Thyroid gland (tissue), 4 donors: ENCODE results near the gene ASTL.

Source experiments
- CTCF ChIP-seq, 6 experiments: fragments of 200-600 bp in 3 of 6; fragments of 450-650 bp in 3 of 6; sonication (generic) in 3 of 6; IDR thresholded peaks; one replicate each; pipeline ENCODE4 v1.5.1; 2016 to 2019; ENCODE audit warnings: antibody characterized with exemption in 6 of 6, mild to moderate bottlenecking in 2 of 6, inconsistent platforms in 1 of 6, moderate library complexity in 1 of 6
- POLR2A ChIP-seq, 2 donors: fragments of 450-650 bp; IDR thresholded peaks; one replicate each; pipeline ENCODE4 v1.6.1; 2017; ENCODE audit warnings: antibody characterized with exemption in 2 of 2, mild to moderate bottlenecking in 2 of 2, moderate library complexity in 1 of 2

DNA sequence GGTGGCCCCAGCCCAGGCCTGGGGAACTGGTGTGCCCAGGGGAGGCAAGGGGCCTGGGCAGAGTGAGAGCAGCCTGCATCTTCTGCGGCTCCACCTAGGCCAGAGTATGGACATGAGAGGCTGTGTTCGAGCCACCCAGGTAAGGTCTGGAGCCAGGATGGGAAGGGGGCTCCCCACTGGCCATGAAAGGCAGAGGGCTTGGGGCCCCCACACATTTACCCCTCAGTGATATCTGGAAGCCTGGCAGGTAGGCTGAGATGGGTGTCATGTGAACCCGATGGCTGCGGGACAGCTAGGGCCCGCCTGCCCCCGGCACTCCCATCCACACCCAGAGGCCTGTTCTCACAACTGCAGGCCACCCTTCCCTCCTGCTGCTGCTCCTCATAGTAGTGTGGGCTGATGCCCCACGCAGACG lies 35.1 kb downstream of the ASTL start:
- TF ChIP-seq CTCF (IDR thresholded peaks at IDR 0.05) (no peak), POLR2A (IDR thresholded peaks at IDR 0.05) (no peak)
